ENCODE results near the gene SPATA2.

Gene SPATA2

GRCh38 chr20:49868538-49868937 is 46.8 kb downstream of the SPATA2 start:
- no peak for DNase-seq (ENCODE audit: low spot score)
- in situ Hi-C loops (cut with MboI; ENCODE audit: low sequenced_read_pairs, unreplicated experiment) = loop anchor here (25.0 kb wide), 1 partner anchor 531 kb away; no protein-coding TSS in a partner anchor
- TF ChIP-seq CTCF (IDR thresholded peaks at IDR 0.05; ENCODE audit: borderline replicate concordance, control extremely low read depth, extremely low read depth, insufficient read depth, missing control alignments) = no peak

- no peak for DNase-seq (ENCODE audit: low spot score)
- TF ChIP-seq CTCF (IDR thresholded peaks at IDR 0.05; ENCODE audit: borderline replicate concordance, control extremely low read depth, extremely low read depth, insufficient read depth, missing control alignments) = no peak
- in situ Hi-C loops (cut with MboI; ENCODE audit: low sequenced_read_pairs, unreplicated experiment) = loop anchor here (25.0 kb wide), 1 partner anchor 530 kb away; no protein-coding TSS in a partner anchor
Measured at GRCh38 chr20:49867453-49868215, 47.7 kb downstream of the SPATA2 start.

- in situ Hi-C loops (cut with MboI; ENCODE audit: low sequenced_read_pairs, unreplicated experiment) = loop anchor here (25.0 kb wide), 1 partner anchor 529 kb away; no protein-coding TSS in a partner anchor
- DNase-seq (ENCODE audit: low spot score) = no peak
- no peak for TF ChIP-seq CTCF (IDR thresholded peaks at IDR 0.05; ENCODE audit: borderline replicate concordance, control extremely low read depth, extremely low read depth, insufficient read depth, missing control alignments)
Measured at GRCh38 chr20:49866051-49866450, 49.3 kb downstream of the SPATA2 start.

- no peak for TF ChIP-seq CTCF (IDR thresholded peaks at IDR 0.05; ENCODE audit: borderline replicate concordance, control extremely low read depth, extremely low read depth, insufficient read depth, missing control alignments)
- in situ Hi-C loops (cut with MboI; ENCODE audit: low sequenced_read_pairs, unreplicated experiment) = loop anchor here (25.0 kb wide), 1 partner anchor 528 kb away; no protein-coding TSS in a partner anchor
- no peak for DNase-seq (ENCODE audit: low spot score)
Measured at GRCh38 chr20:49865559-49865958, 49.8 kb downstream of the SPATA2 start.

GRCh38 chr20:49863666-49864065 is 51.7 kb downstream of the SPATA2 start:
- in situ Hi-C loops (cut with MboI; ENCODE audit: low sequenced_read_pairs, unreplicated experiment) = loop anchor here (25.0 kb wide), 1 partner anchor 526 kb away; no protein-coding TSS in a partner anchor

More at GRCh38 chr20:49863666-49864065, 51.7 kb downstream of the SPATA2 start:
- no peak for DNase-seq (ENCODE audit: low spot score)
- no peak for TF ChIP-seq CTCF (IDR thresholded peaks at IDR 0.05; ENCODE audit: borderline replicate concordance, control extremely low read depth, extremely low read depth, insufficient read depth, missing control alignments)
